Activated naive CD4-positive, alpha-beta T cell treated with Interleukin-2 at 50 U/mL for 16 hours (primary cell): ENCODE measurements around the gene SART1.

ENCODE experiments used
- DNase-seq: peaks from one replicate; pipeline ENCODE4 v3.0.0-alpha.2; 2020

The SART1 gene

GRCh38 chr11:65961267-65962140, at the start of gene SART1:
Gene SART1, plus strand, starts transcription at chr11:65961734. Its CDS starts 47 bp downstream, at chr11:65961781.
- peak; percentile 96 for DNase-seq

- DNase-seq, result no peak
Observed at GRCh38 chr11:65912845-65913244, 48.7 kb upstream of the SART1 start.

- DNase-seq, result no peak
Observed at GRCh38 chr11:65915101-65915820, 46.3 kb upstream of the SART1 start.

GRCh38 chr11:65915821-65916251, 45.7 kb upstream of the SART1 start:
- no peak for DNase-seq

GRCh38 chr11:65916391-65916790, 45.1 kb upstream of the SART1 start:
- DNase-seq, result no peak

- no peak for DNase-seq
Observed at GRCh38 chr11:65917077-65917433, 44.5 kb upstream of the SART1 start.

- DNase-seq, result no peak
Observed at GRCh38 chr11:65917434-65918210, 43.9 kb upstream of the SART1 start.

- DNase-seq, result no peak
Observed at GRCh38 chr11:65918211-65919140, 43.1 kb upstream of the SART1 start, which contains the start of gene C11orf68. Gene C11orf68, minus strand, starts transcription at chr11:65919062. Its CDS starts 31 bp downstream, at chr11:65919031.

- peak; percentile 98 for DNase-seq
Observed at GRCh38 chr11:65919141-65919572, 42.4 kb upstream of the SART1 start, which contains the start of gene DRAP1. Gene DRAP1, plus strand, starts transcription at chr11:65919426. Its CDS starts 76 bp downstream, at chr11:65919502.

- DNase-seq, result peak; percentile 66
Observed at GRCh38 chr11:65919573-65920371, 41.8 kb upstream of the SART1 start.

GRCh38 chr11:65920372-65920802, 41.1 kb upstream of the SART1 start:
- no peak for DNase-seq

GRCh38 chr11:65921033-65921555, 40.4 kb upstream of the SART1 start:
- DNase-seq, result no peak

GRCh38 chr11:65921876-65922275, 39.7 kb upstream of the SART1 start:
- no peak for DNase-seq

GRCh38 chr11:65922565-65922964, 39.0 kb upstream of the SART1 start:
- DNase-seq, result no peak

- no peak for DNase-seq
Observed at GRCh38 chr11:65925397-65925796, 36.1 kb upstream of the SART1 start.

GRCh38 chr11:65927904-65928397, 33.6 kb upstream of the SART1 start:
- DNase-seq, result peak; percentile 77

- DNase-seq, result no peak
Observed at GRCh38 chr11:65928667-65929066, 32.9 kb upstream of the SART1 start.

GRCh38 chr11:65931773-65932557, 29.6 kb upstream of the SART1 start:
- no peak for DNase-seq

- no peak for DNase-seq
Observed at GRCh38 chr11:65932558-65932919, 29.0 kb upstream of the SART1 start.

GRCh38 chr11:65934014-65934413, 27.5 kb upstream of the SART1 start:
- DNase-seq, result no peak
